ENCODE results near the gene WDR46.

Gene WDR46

DNA sequence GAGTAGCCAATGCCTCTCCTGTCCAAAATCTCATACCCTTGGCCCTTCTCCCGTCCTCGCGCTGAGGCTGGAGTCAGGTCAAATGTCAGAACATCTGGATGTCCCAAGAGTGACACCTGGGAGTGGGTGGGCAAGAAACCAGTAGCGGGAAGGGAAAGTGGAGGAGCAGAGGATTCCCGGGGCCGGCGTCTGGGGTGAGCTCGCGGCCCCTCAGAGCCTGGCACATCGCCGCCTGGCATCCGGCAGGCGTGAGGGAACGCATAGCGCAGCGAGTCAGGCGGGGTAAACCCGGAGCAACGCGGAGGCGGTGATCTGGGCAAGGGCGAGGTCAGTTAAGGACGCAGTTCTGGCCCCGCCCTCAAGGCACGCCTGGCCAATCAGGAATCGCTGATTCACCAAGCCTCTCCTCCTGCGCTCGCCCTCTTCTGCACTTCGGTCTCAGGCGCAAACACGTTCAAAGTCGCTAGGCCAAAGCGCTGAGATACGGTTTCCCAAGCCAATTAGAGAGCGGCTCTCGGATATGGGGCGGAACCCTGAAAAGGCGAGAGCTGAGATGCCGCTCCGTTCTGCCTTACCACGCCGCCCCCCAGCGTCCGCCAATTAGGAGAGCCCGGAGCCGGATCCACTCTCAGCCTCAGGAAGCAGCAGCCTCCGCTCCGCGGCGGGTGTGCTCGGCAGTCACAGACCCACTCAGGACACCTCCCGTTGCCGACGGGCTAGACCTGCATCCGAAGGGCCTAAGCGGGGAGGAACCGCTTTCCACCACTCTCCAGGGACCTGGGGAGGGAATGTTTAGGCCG, 39.9 kb downstream of the WDR46 start:
- Mint-ChIP-seq H3K9me3 (no peaks in the 10 kb centered on the region), H3K36me3 (ENCODE audit: low read depth) (peaks cover 24% of the 10 kb centered on the region), H3K4me1 (peaks cover 44% of the 10 kb centered on the region), H3K4me3 (peak overlapping the region; percentile 90), H3K27me3 (peaks cover 4% of the 10 kb centered on the region), H3K27ac (peak overlapping the region; percentile 94)
- peak; percentile 96 for DNase-seq
- peak; percentile 94 for ATAC-seq

- H3K27ac Mint-ChIP-seq, result peak overlapping the region; percentile 94
- peak overlapping the region; percentile 90 for H3K4me3 Mint-ChIP-seq
- DNase-seq (no peak), ATAC-seq (peak; percentile 10)
- peaks cover 24% of the 10 kb centered on the region for H3K36me3 Mint-ChIP-seq (ENCODE audit: low read depth)
- H3K4me1 Mint-ChIP-seq, result peaks cover 44% of the 10 kb centered on the region
- H3K9me3 Mint-ChIP-seq, result no peaks in the 10 kb centered on the region
- peaks cover 5% of the 10 kb centered on the region for H3K27me3 Mint-ChIP-seq
Observed at GRCh38 chr6:33248643-33248931, 40.5 kb downstream of the WDR46 start.

GRCh38 chr6:33247977-33248642, 40.9 kb downstream of the WDR46 start:
- Mint-ChIP-seq H3K4me1 (peaks cover 44% of the 10 kb centered on the region), H3K27me3 (peaks cover 5% of the 10 kb centered on the region), H3K36me3 (ENCODE audit: low read depth) (peaks cover 24% of the 10 kb centered on the region), H3K4me3 (peak overlapping the region; percentile 90), H3K27ac (peak overlapping the region; percentile 94), H3K9me3 (no peaks in the 10 kb centered on the region)
- peak; percentile 95 for DNase-seq
- peak; percentile 41 for ATAC-seq

DNA sequence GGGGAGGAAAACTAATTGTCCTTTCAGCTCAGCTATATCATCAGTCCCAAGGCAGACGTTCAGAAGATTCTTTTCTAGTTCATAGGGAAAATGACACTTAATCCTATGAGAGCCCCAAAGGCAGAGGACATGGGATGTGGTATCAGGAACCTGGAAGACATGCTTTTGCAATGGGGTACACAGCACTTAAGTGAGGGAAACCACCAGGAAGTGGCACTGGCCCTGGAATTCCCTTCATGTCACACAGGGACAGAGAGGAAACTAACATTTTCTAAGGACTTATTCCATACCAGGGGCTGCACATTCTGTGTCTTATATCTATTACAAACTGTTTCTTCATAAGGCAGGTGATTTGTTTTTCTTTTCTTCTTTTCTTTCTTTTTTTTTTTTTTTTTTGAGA, 45.6 kb downstream of the WDR46 start:
- DNase-seq, result no peak
- no peaks in the 10 kb centered on the region for H3K36me3 Mint-ChIP-seq (ENCODE audit: low read depth)
- no peak for ATAC-seq
- no peak overlapping the region for H3K27ac Mint-ChIP-seq
- no peak overlapping the region for H3K4me3 Mint-ChIP-seq
- peaks cover 10% of the 10 kb centered on the region for H3K27me3 Mint-ChIP-seq
- H3K4me1 Mint-ChIP-seq, result peaks cover 22% of the 10 kb centered on the region
- H3K9me3 Mint-ChIP-seq, result no peaks in the 10 kb centered on the region

DNA sequence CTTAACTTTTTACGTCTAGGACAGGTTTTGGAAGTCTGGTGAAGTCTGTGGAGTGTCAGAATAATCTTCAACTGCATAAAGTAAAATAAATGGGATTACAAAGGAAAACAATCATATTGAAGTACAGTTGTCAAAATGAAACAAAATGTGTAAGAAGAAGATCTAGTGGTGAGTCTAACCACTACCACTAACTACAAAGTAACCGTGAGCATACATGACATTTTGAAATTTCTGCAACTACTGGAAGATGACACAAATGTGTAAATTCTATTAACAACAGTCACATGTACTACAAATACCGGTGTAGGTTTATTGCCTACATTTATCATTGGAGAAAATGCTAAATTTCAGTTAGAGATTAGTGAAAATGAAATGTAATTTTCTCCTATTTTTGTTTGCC, 47.1 kb downstream of the WDR46 start:
- peak overlapping the region; percentile 23 for H3K4me3 Mint-ChIP-seq
- DNase-seq (no peak), ATAC-seq (peak; percentile 88)
- H3K27me3 Mint-ChIP-seq, result peaks cover 10% of the 10 kb centered on the region
- H3K27ac Mint-ChIP-seq, result no peak overlapping the region
- no peaks in the 10 kb centered on the region for H3K36me3 Mint-ChIP-seq (ENCODE audit: low read depth)
- no peaks in the 10 kb centered on the region for H3K9me3 Mint-ChIP-seq
- peaks cover 16% of the 10 kb centered on the region for H3K4me1 Mint-ChIP-seq

DNA sequence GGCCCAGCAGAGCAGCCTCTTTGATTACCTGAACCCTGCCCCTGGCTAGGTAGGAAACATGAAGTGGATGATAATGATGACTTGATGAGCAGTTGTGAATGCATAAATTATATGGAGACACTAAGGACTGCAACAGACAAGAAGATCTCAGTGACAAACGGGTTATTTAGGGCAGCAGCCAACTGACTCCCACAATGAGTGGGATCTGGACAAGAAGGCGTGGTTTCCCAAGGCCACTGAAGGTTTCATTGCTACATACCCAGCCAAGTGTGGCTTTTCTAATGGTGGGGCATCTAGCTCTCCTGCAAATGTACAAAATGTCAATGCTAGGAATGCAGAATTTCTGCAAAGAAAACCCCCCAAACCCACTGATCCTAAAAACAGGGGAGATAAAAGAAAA, 51.3 kb downstream of the WDR46 start:
- Mint-ChIP-seq H3K27me3 (peaks cover 15% of the 10 kb centered on the region), H3K9me3 (no peaks in the 10 kb centered on the region), H3K4me1 (peaks cover 16% of the 10 kb centered on the region), H3K27ac (no peak overlapping the region), H3K4me3 (no peak overlapping the region), H3K36me3 (ENCODE audit: low read depth) (no peaks in the 10 kb centered on the region)
- no peak for ATAC-seq
- DNase-seq, result no peak

GRCh38 chr6:33236852-33237251, 52.2 kb downstream of the WDR46 start:
- Mint-ChIP-seq H3K36me3 (ENCODE audit: low read depth) (no peaks in the 10 kb centered on the region), H3K27me3 (peaks cover 12% of the 10 kb centered on the region), H3K9me3 (no peaks in the 10 kb centered on the region), H3K4me1 (peaks cover 10% of the 10 kb centered on the region), H3K27ac (no peak overlapping the region), H3K4me3 (no peak overlapping the region)
- no peak for DNase-seq
- ATAC-seq, result no peak

- no peaks in the 10 kb centered on the region for H3K36me3 Mint-ChIP-seq (ENCODE audit: low read depth)
- peaks cover 5% of the 10 kb centered on the region for H3K4me1 Mint-ChIP-seq
- DNase-seq (no peak), ATAC-seq (no peak)
- H3K9me3 Mint-ChIP-seq, result no peaks in the 10 kb centered on the region
- H3K27me3 Mint-ChIP-seq, result peaks cover 15% of the 10 kb centered on the region
- H3K27ac Mint-ChIP-seq, result no peak overlapping the region
- no peak overlapping the region for H3K4me3 Mint-ChIP-seq
Observed at GRCh38 chr6:33236328-33236727, 52.7 kb downstream of the WDR46 start.

DNA sequence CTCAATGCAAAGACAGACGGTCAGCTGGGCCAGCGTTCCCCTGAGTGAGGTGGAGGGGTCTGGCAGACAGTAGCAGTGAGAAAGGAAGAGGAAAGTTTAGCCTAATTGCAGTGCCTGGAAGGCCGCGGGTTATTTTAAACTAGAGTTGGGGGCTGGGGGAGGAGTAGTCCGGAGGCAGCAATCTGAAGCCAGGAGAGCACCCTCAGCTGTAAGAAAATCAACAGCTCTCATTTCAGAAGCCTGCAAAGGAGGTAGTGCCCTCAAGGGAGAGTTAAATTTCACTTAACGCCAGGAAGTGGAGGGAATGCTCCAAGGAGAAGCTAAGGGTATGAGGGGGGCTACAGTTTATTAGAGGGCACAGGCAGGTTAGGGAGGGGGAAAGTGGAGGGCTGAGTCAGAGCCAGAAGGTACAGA, 53.8 kb downstream of the WDR46 start:
- Mint-ChIP-seq H3K4me1 (no peaks in the 10 kb centered on the region), H3K27me3 (peaks cover 15% of the 10 kb centered on the region), H3K4me3 (no peak overlapping the region), H3K9me3 (no peaks in the 10 kb centered on the region), H3K36me3 (ENCODE audit: low read depth) (no peaks in the 10 kb centered on the region), H3K27ac (no peak overlapping the region)
- ATAC-seq (no peak), DNase-seq (no peak)

All from activated naive CD8-positive, alpha-beta T cell treated with anti-CD3 and anti-CD28 coated beads, Interleukin-2, amount 50 U/mL, for 24 hours (primary cell).